PC-3 (cell line): ENCODE data around the gene TMPO.

Experiments
- EZH2 ChIP-seq: fragments of 300-600 bp; sonication (generic); IDR thresholded peaks from one replicate; pipeline ENCODE4 v1.6.1; 2017; ENCODE audit warnings: antibody characterized with exemption, mild to moderate bottlenecking, low read length; ENCODE audit not compliant: unreplicated experiment
- TF ChIP-seq, protein P1 (sequence below): fragments of 300-600 bp; sonication (generic); conservative IDR thresholded peaks from 2 replicates; pipeline ENCODE4 v1.5.1; 2017; ENCODE audit warnings: antibody characterized with exemption, low read depth, mild to moderate bottlenecking, low read length

DNA sequence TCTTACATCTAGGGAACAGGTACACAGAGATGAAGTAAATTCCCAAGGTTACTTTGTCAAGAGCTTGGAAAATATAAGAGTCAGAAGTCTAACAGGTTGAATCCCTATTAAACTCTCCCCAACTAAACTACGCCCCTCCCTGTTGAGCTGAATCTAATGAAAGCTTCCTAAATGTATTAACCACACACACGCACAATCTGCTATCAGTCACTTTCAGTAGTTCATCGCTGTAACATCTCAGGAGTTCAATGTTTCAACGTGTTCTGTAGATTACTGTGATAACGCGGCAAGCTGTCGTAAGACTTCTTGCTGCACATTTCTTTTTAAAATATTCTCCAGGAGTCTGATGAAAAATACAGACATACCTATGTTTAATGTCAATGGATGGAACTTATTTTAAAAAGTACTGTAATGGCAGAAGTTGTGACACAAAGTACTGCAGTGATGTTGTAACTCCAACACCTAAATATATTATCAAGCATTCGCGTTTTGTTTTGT is 77.5 kb downstream of the TMPO start:
- TF ChIP-seq, protein P1, sequence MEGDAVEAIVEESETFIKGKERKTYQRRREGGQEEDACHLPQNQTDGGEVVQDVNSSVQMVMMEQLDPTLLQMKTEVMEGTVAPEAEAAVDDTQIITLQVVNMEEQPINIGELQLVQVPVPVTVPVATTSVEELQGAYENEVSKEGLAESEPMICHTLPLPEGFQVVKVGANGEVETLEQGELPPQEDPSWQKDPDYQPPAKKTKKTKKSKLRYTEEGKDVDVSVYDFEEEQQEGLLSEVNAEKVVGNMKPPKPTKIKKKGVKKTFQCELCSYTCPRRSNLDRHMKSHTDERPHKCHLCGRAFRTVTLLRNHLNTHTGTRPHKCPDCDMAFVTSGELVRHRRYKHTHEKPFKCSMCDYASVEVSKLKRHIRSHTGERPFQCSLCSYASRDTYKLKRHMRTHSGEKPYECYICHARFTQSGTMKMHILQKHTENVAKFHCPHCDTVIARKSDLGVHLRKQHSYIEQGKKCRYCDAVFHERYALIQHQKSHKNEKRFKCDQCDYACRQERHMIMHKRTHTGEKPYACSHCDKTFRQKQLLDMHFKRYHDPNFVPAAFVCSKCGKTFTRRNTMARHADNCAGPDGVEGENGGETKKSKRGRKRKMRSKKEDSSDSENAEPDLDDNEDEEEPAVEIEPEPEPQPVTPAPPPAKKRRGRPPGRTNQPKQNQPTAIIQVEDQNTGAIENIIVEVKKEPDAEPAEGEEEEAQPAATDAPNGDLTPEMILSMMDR = no peak
- TF ChIP-seq EZH2 = no peak
